Measurements from ENCODE around the gene MAPKAPK2. TPM values are rescaled to one million over a fixed set of nuclear protein-coding genes. Genes with fewer than 3 reads are reported as not detected.
"Not testable (repeated sequence)": the region's sequence is repeated elsewhere in the genome, so short reads cannot be mapped to it uniquely, and the experiment has no call there.

The MAPKAPK2 gene
- total RNA-seq, 1 experiment from 2014 or later = 96.8 TPM

DNA sequence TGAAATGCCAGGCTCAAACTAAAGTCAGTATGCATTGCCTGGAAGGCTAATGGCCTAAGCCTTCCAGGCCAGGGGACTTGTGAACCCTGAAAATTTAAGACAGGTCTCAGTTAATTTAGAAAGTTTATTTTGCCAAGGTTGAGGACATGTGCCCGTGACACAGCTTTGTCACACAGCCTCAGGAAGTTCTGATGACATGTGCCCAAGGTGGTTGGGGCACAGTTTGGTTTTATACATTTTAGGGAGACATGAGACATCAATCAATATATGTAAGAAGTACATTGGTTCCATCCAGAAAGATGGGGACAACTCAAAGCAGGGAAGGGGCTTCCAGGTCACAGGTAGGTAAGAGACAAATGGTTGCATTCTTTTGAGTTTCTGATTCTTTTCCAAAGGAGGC lies 81.1 kb downstream of the MAPKAPK2 start:
- not testable (repeated sequence) for BruUV-seq (replicated peaks); H3K9me3 ChIP-seq; H3K9me3 Mint-ChIP-seq (ENCODE audit: unreplicated experiment); H3K27me3 ChIP-seq (replicated peaks; ENCODE audit: control insufficient read depth, insufficient read depth, low read length); H3K36me3 ChIP-seq (ENCODE audit: control insufficient read depth, insufficient read depth, low read length); H3K27me3 Mint-ChIP-seq (ENCODE audit: insufficient read depth, unreplicated experiment); DNase-seq; H3K36me3 Mint-ChIP-seq (ENCODE audit: insufficient read depth, unreplicated experiment); H3K4me3 Mint-ChIP-seq (ENCODE audit: unreplicated experiment); H3K4me3 ChIP-seq (ENCODE audit: low read depth, low read length)
- Mint-ChIP-seq H3K4me1 (ENCODE audit: low read depth, unreplicated experiment) (peaks cover 19% of the 10 kb centered on the region), H3K27ac (ENCODE audit: unreplicated experiment) (peak overlapping the region; percentile 70)
- POLR2A ChIA-PET = interaction anchor here (0.6 to 1.4 kb wide), 3 partner anchors 10 to 287 kb away, joined by 3 to 13 read pairs (median 4); partner anchors contain the start of gene PFKFB2
- H3K4me1 ChIP-seq = peaks cover 24% of the 10 kb centered on the region
- CTCF ChIA-PET = interaction anchor here (0.6 to 1.6 kb wide), 6 partner anchors 11 to 154 kb away, joined by 3 to 11 read pairs (median 4); partner anchors contain the start of gene EIF2D
- intact Hi-C loops (cut with micrococcal nuclease; ENCODE audit: unreplicated experiment) = loop anchor here (1.0 to 2.0 kb wide), 2 partner anchors 9 to 27 kb away; no protein-coding TSS in a partner anchor

DNA sequence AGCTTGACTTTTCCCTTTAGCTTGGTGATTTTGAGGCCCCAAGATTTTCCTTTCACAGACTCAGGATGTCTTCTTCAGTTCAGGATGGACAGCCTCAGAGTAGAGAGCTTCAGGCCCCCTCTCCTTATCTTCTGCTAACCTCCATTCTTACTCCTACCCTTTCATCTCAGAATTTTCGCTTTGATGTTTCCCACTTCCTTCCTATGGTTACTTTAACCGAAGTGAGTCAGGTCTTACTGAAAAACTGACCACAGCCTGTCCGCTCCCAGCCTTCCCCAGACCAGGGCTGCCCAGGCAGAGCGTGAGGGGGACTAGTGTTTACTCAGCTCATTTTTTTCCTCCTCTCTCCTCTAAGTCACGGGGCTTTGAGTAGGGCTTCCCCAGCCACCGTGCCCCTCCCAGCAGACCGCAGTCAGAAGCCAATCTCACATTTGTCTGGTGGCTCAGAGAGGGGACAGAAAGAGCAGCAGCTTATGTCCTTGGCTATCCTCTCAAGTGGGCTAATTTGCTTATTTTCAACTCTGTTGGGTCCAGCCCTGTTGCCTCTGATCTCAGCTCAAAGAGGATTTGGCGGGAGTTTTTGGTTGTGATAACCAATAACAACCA lies 81.6 kb downstream of the MAPKAPK2 start:
- BruUV-seq (replicated peaks) = no TSS peak
- Mint-ChIP-seq H3K4me3 (ENCODE audit: unreplicated experiment) (peak overlapping the region; percentile 56), H3K4me1 (ENCODE audit: low read depth, unreplicated experiment) (peaks cover 25% of the 10 kb centered on the region), H3K27ac (ENCODE audit: unreplicated experiment) (peak overlapping the region; percentile 70), H3K9me3 (ENCODE audit: unreplicated experiment) (peaks cover 9% of the 10 kb centered on the region), H3K27me3 (ENCODE audit: insufficient read depth, unreplicated experiment) (no peaks in the 10 kb centered on the region), H3K36me3 (ENCODE audit: insufficient read depth, unreplicated experiment) (no peaks in the 10 kb centered on the region)
- no peak overlapping the region for H3K4me3 ChIP-seq (ENCODE audit: low read depth, low read length)
- ChIA-PET POLR2A (interaction anchor here (0.8 to 1.4 kb wide), 2 partner anchors 10 to 287 kb away, joined by 4 to 13 read pairs; partner anchors contain the start of gene PFKFB2), CTCF (interaction anchor here (0.6 to 1.6 kb wide), 7 partner anchors 10 to 154 kb away, joined by 3 to 11 read pairs (median 4); partner anchors contain the start of gene EIF2D)
- TF ChIP-seq, protein P1, sequence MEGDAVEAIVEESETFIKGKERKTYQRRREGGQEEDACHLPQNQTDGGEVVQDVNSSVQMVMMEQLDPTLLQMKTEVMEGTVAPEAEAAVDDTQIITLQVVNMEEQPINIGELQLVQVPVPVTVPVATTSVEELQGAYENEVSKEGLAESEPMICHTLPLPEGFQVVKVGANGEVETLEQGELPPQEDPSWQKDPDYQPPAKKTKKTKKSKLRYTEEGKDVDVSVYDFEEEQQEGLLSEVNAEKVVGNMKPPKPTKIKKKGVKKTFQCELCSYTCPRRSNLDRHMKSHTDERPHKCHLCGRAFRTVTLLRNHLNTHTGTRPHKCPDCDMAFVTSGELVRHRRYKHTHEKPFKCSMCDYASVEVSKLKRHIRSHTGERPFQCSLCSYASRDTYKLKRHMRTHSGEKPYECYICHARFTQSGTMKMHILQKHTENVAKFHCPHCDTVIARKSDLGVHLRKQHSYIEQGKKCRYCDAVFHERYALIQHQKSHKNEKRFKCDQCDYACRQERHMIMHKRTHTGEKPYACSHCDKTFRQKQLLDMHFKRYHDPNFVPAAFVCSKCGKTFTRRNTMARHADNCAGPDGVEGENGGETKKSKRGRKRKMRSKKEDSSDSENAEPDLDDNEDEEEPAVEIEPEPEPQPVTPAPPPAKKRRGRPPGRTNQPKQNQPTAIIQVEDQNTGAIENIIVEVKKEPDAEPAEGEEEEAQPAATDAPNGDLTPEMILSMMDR (IDR thresholded peaks at IDR 0.05; ENCODE audit: insufficient read depth in 1 of 2, low read depth in 1 of 2, low read length in 1 of 2, severe bottlenecking in 1 of 2, unreplicated experiment in 1 of 2) = no peak
- no peaks in the 10 kb centered on the region for H3K27me3 ChIP-seq (replicated peaks; ENCODE audit: control insufficient read depth, insufficient read depth, low read length)
- no peaks in the 10 kb centered on the region for H3K9me3 ChIP-seq
- H3K4me1 ChIP-seq = peaks cover 30% of the 10 kb centered on the region
- intact Hi-C loops (cut with micrococcal nuclease; ENCODE audit: unreplicated experiment) = loop anchor here (1.0 to 2.0 kb wide), 2 partner anchors 8 to 28 kb away; no protein-coding TSS in a partner anchor
- peak; percentile 65 to 71 for DNase-seq
- no peaks in the 10 kb centered on the region for H3K36me3 ChIP-seq (ENCODE audit: control insufficient read depth, insufficient read depth, low read length)

DNA sequence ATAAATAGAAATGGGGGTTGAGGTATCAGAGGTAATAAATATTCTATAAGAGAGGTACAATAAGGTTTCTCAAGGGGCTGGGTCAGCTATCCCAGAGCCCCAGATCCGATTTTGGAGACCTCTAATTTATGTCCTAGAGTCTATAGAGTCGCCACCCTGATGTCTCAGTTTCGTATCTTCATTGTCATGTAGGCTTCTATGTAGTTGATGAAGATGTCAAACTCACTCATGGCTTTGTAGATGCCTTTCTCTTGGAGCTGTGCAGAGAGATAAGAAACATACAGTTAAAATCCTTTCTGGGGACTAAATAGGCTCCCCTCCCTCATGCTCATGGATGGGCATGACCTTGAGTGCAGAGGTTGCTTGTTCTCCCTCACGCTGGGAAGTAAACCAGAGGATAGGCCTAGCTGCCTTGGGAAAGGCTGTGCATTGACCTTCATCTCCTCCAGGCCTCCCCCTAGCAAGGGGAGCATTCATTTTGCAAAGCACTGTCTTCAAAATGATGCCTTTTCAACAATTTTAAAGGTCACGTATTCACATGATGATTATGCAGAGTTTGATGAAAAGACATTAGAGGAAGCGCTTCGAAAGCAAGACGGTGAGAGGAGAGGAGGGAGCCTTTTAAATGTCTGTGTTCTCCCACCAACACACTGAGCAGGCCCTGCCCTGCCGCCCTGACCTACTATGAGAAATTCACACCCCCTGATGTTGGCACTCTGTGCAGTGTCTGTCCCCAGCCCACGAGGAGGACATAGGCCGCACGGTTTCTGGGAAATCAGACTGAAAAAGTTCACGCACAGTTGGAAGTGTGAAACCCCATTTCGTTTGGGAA lies 84.0 kb downstream of the MAPKAPK2 start:
- H3K4me3 Mint-ChIP-seq (ENCODE audit: unreplicated experiment) = no peak overlapping the region
- POLR2A ChIA-PET = no interaction called here

More for the DNA sequence above, 84.0 kb downstream of the MAPKAPK2 start:
- H3K36me3 ChIP-seq (ENCODE audit: control insufficient read depth, insufficient read depth, low read length) = no peaks in the 10 kb centered on the region
- CTCF ChIA-PET = interaction anchor here (0.6 kb wide), 1 partner anchor 23 kb away, joined by 3 read pairs; no protein-coding TSS in a partner anchor
- intact Hi-C loops (cut with micrococcal nuclease; ENCODE audit: unreplicated experiment) = no loop called here
- no peaks in the 10 kb centered on the region for H3K27me3 ChIP-seq (replicated peaks; ENCODE audit: control insufficient read depth, insufficient read depth, low read length)
- no peak overlapping the region for H3K4me3 ChIP-seq (ENCODE audit: low read depth, low read length)
- Mint-ChIP-seq H3K36me3 (ENCODE audit: insufficient read depth, unreplicated experiment) (no peaks in the 10 kb centered on the region), H3K27me3 (ENCODE audit: insufficient read depth, unreplicated experiment) (no peaks in the 10 kb centered on the region), H3K4me1 (ENCODE audit: low read depth, unreplicated experiment) (peaks cover 29% of the 10 kb centered on the region), H3K9me3 (ENCODE audit: unreplicated experiment) (no peaks in the 10 kb centered on the region), H3K27ac (ENCODE audit: unreplicated experiment) (no peak overlapping the region)
- no TSS peak for BruUV-seq (replicated peaks)
- H3K4me1 ChIP-seq = peaks cover 41% of the 10 kb centered on the region
- H3K9me3 ChIP-seq = no peaks in the 10 kb centered on the region
- TF ChIP-seq, protein P1 (IDR thresholded peaks at IDR 0.05; ENCODE audit: insufficient read depth in 1 of 2, low read depth in 1 of 2, low read length in 1 of 2, severe bottlenecking in 1 of 2, unreplicated experiment in 1 of 2) = no peak
- no peak for DNase-seq
